Smooth muscle cell (in vitro differentiated cells): ENCODE measurements around the gene PDCD1. TPM values are rescaled to one million over a fixed set of nuclear protein-coding genes. Genes with fewer than 3 reads are reported as not detected.

Experiments
- DNase-seq: peaks from one replicate; lab custom pipeline; 2025; ENCODE audit not compliant: unreplicated experiment; lab: John Stamatoyannopoulos, UW
- H2AFZ ChIP-seq: fragments of 200-600 bp; sonication (generic); 2 replicates; pipeline ENCODE4 v1.6.0; 2016; ENCODE audit warnings: antibody characterized with exemption, low read depth, mild to moderate bottlenecking
- H3F3A ChIP-seq: fragments of 200-600 bp; sonication (generic); 2 replicates; pipeline ENCODE4 v1.6.0; 2017; ENCODE audit warnings: antibody characterized with exemption, low read depth
- H3K27ac ChIP-seq: fragments of 200-600 bp; sonication (generic); 2 replicates; pipeline ENCODE4 v1.5.1; 2016; ENCODE audit warnings: low read depth, mild to moderate bottlenecking
- H3K27me3 ChIP-seq: fragments of 200-600 bp; sonication (generic); 2 replicates; pipeline ENCODE4 v1.6.1; 2016; ENCODE audit warnings: low read depth, mild to moderate bottlenecking
- H3K36me3 ChIP-seq: fragments of 200-600 bp; sonication (generic); 2 replicates; pipeline ENCODE4 v1.5.1; 2016; ENCODE audit warnings: low read depth
- H3K4me1 ChIP-seq: fragments of 200-600 bp; sonication (generic); 2 replicates; pipeline ENCODE4 v1.5.1; 2016; ENCODE audit warnings: low read depth
- H3K4me2 ChIP-seq: fragments of 200-600 bp; sonication (generic); 2 replicates; pipeline ENCODE4 v1.6.0; 2016; ENCODE audit warnings: mild to moderate bottlenecking
- H3K4me3 ChIP-seq: fragments of 200-600 bp; sonication (generic); 2 replicates; pipeline ENCODE4 v1.5.1; 2016; ENCODE audit warnings: mild to moderate bottlenecking
- H3K79me2 ChIP-seq: fragments of 200-600 bp; sonication (generic); 2 replicates; pipeline ENCODE4 v1.6.0; 2016; ENCODE audit warnings: low read depth, mild to moderate bottlenecking
- H3K9ac ChIP-seq: fragments of 200-600 bp; sonication (generic); 2 replicates; pipeline ENCODE4 v1.6.0; 2016; ENCODE audit warnings: low read depth
- H3K9me3 ChIP-seq: fragments of 200-600 bp; sonication (generic); replicated peaks from 2 replicates; pipeline ENCODE4 v1.5.1; 2016; ENCODE audit warnings: low read depth
- H4K20me1 ChIP-seq: fragments of 200-600 bp; sonication (generic); 2 replicates; pipeline ENCODE4 v1.6.0; 2016; ENCODE audit warnings: low read depth
- CTCF ChIP-seq: fragments of 200-600 bp; sonication (generic); IDR thresholded peaks from 2 replicates; pipeline ENCODE4 v1.5.1; 2017; ENCODE audit warnings: borderline replicate concordance, mild to moderate bottlenecking, antibody characterized with exemption; ENCODE audit not compliant: insufficient read depth, poor library complexity, severe bottlenecking
- WGBS: methylation state at CpG from one replicate; pipeline ENCODE4 v1.1.7; 2016; ENCODE audit warnings: low lambda C conversion rate; 5-methylcytosine and 5-hydroxymethylcytosine counted together
- polyA plus RNA-seq: library from polyadenylated mRNA; unstranded; fragments of >200 nt; fragmentation: Nextera tagmentation; extraction: Ambion mirVana; gene quantifications from 2 replicates; pipeline ENCODE4 v1.2.1, GENCODE V29; 2016
- total RNA-seq: library from RNA; depleted of rRNA; stranded (reverse); fragments of >200 nt; gene quantifications from 2 replicates; pipeline ENCODE4 v1.2.3, GENCODE V29; 2014

PDCD1 gene
- total and polyA plus RNA-seq, 2 experiments from 2014 or later, result not detected

GRCh38 chr2:241886840-241887447 is 28.2 kb upstream of the PDCD1 start:
- 89% methylated on average over 19 of the region's 19 CpGs for WGBS
- Histone ChIP-seq H3K27me3 (no peaks in the 10 kb centered on the region), H3K9ac (no peak overlapping the region)

GRCh38 chr2:241885946-241886643 is 27.4 kb upstream of the PDCD1 start:
- DNase-seq, result no peak
- Histone ChIP-seq H3K4me2 (no peak overlapping the region), H3K27ac (no peak overlapping the region), H3K79me2 (no peaks in the 10 kb centered on the region), H3K9me3 (no peaks in the 10 kb centered on the region), H4K20me1 (no peaks in the 10 kb centered on the region), H3K36me3 (no peaks in the 10 kb centered on the region), H3K9ac (no peak overlapping the region), H3F3A (peaks cover 9% of the 10 kb centered on the region), H3K4me1 (peaks cover 11% of the 10 kb centered on the region), H2AFZ (no peak overlapping the region), H3K27me3 (no peaks in the 10 kb centered on the region), H3K4me3 (no peak overlapping the region)
- WGBS, result 81% methylated on average over 15 of the region's 15 CpGs
- no peak for TF ChIP-seq CTCF

More at GRCh38 chr2:241886840-241887447, 28.2 kb upstream of the PDCD1 start:
- TF ChIP-seq CTCF, result no peak
- Histone ChIP-seq H3K4me3 (no peak overlapping the region), H4K20me1 (peaks cover 1% of the 10 kb centered on the region), H3K4me2 (no peak overlapping the region), H3K4me1 (peaks cover 10% of the 10 kb centered on the region), H3K27ac (no peak overlapping the region), H3K79me2 (no peaks in the 10 kb centered on the region), H2AFZ (no peak overlapping the region), H3K36me3 (no peaks in the 10 kb centered on the region), H3F3A (peaks cover 7% of the 10 kb centered on the region), H3K9me3 (no peaks in the 10 kb centered on the region)
- no peak for DNase-seq

- DNase-seq, result no peak
- Histone ChIP-seq H3K27me3 (no peaks in the 10 kb centered on the region), H3K4me3 (no peak overlapping the region), H3K4me1 (peaks cover 11% of the 10 kb centered on the region), H3K27ac (no peak overlapping the region), H3K9ac (no peak overlapping the region), H3K79me2 (no peaks in the 10 kb centered on the region), H3K36me3 (no peaks in the 10 kb centered on the region), H2AFZ (no peak overlapping the region), H4K20me1 (no peaks in the 10 kb centered on the region), H3K4me2 (no peak overlapping the region), H3K9me3 (no peaks in the 10 kb centered on the region), H3F3A (peaks cover 9% of the 10 kb centered on the region)
- TF ChIP-seq CTCF, result no peak
- WGBS, result 92% methylated on average over 16 of the region's 16 CpGs
These were observed 26.7 kb upstream of the PDCD1 start for GRCh38 chr2:241885291-241885945.
